Inflammatory macrophage (primary cell): ENCODE measurements around the gene KCNIP3.
"Not testable (repeated sequence)": the region's sequence is repeated elsewhere in the genome, so short reads cannot be mapped to it uniquely, and the experiment has no call there.

Source experiments
- DNase-seq, 2 donors: peaks; one replicate each; pipeline ENCODE4 v3.0.0-alpha.2; 2020 to 2022
- total RNA-seq, 18 experiments: gene quantifications; one replicate each; lab custom pipeline; 2026; ENCODE audit warnings: mixed read lengths in 6 of 18, inconsistent platforms in 2 of 18; lab: John Stamatoyannopoulos, UW

Gene KCNIP3
- 0 to 0.74 (median 0.16) reads per million in 18 experiments for total RNA-seq

DNA sequence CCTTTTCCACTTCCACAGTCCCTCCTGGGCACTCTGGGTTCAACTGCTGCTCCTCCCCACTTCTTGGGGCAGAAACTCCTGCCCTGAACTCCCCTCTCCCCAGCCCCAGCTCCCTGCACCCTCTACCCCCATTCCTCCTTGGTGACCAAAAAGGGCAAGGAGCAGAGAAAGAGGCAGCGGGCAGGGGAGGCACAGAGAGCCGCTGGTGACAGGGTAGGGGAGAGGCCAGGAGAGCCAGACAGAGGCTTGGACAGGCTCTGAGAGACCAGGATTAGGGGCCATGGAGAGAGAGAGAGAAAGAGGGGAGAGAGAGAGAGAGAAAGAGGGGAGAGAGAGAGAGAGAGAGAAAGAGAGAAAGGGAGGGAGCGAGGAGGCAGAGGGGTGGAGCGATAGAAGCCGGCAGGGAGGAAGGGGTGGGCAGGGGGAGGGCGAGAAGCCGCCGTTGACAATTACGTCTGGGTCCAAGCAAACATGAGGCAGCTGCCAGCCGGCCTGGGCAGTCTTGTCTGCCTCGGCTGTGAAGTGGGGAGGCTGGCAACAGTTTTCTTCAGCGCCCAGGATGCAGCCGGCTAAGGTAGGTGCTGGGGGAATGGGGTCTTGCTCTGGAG lies at the start of gene KCNIP3:
Gene KCNIP3, plus strand, starts transcription at position 468 of the 608 bp plus-strand sequence. Its CDS starts 92 bp downstream, at position 560.
- DNase-seq: no peak

DNA sequence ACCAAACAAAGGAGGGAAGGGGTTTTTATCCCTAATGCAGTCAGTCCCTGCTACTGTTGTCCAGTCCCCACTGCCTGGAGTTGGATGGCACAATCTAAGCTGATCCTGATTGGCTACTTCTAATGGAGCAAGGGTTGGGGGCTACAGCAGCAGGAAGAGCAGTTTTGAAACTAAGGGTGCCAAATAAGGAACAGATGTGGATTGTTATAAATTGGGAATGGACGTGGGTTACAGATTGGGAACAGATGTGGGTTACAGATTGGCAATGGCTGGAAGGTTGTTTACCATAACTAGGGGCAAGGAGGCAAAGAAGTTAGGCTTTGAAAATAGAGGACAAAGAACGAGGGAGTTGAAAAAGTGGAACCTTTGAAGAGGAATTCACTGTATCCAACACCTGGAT lies 38.9 kb upstream of the KCNIP3 start:
- DNase-seq: no peak

DNA sequence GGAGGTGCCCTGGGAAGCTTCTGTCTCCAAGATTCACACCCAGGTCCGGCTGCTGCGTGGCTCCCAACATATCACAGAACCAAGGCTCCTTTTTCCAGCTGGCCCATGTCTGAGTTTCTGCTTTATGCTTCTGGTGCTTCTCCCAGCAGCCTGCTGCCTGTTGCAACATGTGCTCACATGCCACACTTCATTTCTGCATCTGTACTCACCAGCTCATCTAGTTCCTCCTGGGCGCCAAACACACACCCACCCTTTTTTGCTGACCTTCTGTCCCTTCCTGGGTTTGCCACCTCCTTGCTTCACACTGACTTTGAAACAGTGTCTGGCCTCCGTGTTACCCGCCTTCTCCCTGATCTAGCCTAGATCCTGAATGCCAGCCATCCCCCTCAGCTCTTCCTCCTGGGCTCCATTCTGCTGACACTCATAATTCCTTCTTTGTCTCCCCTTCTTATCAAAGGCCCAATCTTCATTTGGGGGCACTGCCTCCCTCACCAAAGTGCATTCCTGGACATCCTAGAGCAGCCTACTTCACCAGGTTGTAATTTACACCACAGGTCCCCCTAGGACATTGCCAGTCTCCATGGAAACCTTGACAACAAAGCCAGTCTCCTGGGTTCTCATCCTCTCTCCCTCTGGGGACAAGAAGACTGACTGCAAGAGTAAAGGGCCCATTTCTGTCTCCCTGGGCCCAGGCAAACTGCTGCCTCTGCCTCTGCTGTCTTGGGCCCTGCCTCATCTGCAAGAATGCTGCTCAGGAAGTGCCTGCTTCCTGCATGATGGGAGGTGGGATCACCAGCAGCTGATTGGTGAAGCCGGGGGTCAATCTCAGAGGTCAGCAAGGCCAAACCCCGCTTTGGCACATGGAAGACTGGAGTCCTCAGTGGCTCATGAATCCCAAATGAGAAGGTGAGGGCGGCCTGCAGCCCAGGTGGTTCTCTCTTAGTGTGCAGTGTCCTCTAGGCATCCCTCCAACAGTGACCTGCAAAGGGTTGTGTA lies 36.8 kb upstream of the KCNIP3 start:
- DNase-seq: peak; percentile 94 to 96

DNA sequence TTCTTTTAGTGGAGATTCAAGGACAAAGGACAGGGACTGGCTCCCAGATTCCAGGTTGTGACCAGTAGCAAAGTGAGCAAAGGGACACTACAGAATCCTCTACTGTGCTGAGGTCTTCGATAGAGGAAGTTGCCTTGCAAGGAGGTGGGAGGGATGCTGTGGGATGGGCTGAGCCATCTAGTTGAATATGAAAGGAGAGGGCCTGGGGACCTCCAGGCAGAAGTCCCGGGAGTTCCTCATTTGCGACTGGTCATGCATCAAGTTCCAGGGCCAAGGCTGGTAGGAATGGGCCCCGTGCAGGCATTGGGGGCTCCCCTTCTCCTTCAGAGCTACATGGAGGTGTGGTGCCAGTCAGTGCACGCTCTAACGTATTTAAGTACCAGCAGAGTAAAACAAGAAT lies 35.5 kb upstream of the KCNIP3 start:
- peak; percentile 87 to 92 for DNase-seq

DNA sequence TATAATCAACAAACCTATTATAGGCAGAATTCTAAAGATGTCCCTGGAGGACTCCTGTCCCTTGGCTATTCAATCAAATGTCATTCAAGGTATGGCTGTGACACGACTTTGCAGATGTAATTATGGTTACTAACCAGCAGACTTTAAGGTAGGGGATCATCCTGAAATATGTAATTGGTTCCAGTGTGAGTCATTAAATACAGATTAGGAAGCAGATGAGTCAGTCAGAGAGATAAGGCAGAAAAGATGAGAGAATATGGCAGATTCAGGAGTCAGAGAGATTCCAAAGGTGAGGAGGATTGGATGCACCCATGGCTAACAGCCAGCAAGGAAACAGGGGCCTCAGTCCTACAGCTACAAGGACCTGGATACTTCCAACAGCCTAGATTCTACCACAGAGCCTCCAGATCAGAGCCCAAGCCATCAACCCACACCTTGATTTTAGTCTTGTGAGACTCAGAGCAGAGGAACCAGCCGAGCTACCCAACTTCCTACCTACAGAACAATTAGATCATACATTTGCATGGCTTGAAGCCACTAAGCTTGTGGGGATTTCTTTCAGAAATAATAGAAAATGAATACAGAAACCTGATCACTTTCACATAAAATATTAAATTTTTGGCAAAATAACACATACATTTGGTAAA lies 34.1 kb upstream of the KCNIP3 start:
- peak in 1 of 2 donors; percentile 41 for DNase-seq

DNA sequence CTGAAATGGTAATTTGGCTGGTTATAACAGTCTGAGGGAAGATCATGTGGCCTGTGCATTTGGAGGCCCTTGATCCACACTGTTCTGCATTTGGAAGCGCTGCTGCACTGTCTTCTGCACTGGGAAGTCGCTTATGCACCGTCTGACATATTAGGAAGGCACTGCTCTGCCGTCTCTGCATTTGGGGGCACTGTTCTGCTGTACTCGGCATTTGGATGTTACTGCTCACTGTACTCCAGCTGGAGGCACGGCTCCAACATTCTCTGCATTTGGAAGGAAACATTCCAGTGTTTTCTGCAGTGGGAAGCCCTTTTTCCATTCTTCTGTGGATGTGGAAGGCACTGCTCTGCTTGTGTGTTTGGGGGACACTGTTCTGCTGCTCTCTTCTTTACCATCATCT lies 32.5 kb upstream of the KCNIP3 start:
- DNase-seq: no peak

DNA sequence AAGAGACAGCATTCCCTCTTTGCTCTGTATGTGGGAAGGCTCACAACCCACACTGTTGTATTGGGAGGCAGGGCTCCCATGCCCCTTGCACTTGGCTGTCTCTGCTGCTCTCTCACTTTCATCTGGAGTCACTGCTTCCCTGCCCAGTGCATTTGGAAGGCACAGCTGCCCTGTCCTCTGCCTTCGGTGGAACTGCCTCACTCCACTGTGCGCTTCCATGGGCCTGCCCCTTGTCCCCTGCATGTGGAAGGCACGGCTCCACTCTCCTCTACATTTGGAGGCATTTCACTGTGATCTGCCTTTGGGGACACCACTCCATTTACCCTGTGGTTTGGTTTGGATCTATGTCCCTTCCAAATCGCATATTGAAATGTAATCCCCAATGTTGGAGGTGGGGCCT lies 32.0 kb upstream of the KCNIP3 start:
- no peak for DNase-seq

DNA sequence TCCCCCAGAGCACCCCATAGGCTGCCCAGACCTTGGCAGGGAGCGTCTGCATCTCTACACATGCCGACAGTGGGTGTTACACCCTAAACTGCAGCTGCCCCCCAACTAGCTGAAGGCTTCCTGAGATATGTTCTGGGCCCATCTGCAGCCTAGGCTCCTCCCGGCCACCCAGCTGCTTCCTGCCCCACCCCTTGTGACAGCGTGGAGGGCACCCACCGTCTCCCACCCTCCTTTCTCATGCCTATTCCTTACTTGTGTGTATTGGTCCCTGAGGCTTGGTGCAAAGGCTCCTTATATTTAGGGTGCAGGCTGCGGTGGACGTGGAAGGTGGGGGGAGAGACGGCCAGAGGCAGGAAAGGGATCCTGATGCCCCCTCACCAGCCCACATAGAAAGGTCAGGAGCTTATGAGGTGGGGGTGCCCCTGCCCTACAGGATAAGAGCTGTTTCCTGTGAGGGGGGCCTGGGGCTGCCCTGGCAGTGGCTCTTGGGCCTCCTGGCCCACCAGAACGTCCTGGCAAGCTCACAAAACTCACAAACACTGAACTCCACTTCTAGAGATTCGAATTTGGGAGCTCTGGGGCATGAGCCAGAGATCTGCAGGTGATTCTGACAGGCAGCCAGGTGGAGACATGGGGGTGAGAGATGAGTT lies 30.2 kb upstream of the KCNIP3 start:
- no peak for DNase-seq

DNA sequence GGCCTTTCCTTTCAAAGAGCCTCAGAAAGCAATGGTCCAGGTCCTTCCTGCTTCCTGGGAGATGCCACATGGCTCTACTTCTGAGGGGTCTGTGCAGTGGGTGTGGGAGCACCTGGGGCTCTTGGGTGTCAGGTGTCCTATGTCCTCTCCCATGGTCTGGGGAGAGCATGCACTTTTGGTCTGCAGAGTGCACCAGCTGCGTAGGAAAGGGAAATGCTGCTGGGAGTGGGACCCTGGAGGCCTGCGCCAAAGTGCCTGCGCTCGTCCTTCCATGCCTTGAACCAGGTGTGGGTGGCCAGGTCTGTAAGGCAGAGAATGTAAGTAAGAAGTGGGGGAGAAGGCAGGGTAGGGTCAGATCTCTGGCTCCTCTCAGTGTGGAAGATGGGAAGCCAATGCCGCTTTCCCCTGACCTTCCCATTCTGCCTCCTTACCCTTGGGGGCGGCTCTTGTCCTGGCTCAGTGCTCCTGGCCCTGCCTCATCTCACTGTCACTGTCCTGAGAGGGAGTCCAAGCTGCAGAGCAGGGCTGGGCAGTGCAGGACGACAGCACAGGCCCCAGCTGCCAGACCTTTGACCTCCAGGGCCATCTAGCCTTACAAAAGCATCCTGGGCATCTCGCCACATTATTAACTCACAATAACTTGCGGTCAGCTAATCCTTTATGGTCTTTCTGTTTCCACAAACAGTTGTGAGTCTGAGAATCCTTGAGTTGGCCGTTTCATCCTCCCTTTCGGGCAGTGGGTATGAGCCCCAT lies 29.5 kb upstream of the KCNIP3 start:
- no peak for DNase-seq

DNA sequence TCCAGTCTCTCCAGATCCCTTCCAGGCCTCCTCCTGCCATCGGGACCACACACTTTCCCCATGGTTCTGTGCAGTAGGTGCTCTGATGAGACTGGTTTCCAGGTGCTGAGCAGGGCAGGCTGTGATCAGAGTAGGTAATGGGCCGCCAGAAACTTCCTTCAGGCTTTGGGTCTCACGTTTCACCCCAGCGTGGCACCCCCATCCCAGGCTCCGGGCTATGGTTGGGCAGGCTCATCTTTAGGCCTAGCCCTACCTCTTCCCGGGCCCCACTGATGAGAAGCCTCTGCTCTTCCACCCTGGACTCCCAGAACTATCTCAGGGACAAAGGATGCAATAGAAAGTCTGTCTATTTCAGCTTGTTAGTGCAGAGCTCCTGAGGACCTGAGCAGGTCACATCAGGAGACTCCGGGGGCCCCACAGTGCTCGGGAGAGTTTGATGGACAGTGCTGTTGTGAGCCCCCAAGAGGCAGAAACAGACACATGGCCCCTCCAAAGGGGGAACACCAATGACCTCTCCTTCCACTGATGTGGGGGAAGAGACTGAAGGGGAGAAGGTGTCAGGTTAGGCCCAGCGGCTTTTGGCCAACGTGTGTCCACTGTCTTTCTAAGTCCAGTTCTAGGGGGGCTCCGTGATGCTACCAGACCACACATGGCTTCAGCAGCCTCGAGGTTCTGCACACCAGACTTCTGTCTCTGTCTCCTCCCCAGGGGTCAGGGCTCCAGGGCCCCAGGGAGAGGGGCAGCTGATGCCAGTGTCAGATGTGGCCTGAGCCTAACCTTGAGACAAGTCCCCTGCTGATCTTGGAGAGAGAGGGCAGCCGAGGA lies 28.7 kb upstream of the KCNIP3 start:
- DNase-seq: no peak

DNA sequence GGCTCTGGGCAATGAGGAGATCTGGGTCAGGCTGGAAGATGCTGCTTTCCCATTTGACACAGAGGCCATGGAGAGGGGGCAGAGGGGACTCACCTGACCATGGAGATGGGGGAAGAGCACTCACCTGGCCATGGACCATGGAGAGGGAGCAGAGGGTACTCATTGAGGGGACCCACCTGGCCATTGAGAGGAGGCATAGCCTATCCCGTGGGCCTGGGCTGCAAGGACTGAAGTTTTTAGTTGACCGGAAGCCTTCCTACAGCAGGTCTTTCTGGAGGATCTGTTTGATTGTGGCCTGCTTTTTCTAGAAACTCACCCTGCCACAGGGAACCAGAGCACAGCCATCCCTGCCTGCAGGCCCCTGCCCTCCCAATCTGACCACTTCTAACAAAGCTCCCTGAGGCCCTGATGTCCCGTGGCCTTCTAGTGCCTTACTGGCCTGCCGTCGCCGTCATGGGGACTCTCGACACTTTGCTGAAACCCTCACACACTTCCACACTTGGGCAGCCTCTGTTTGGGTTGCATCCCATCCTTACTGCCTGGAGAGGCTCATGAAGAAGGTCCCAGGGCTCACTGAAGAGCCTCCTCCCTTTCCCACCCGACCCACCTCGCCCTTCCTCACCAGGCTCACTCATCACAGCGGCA lies 28.0 kb upstream of the KCNIP3 start:
- no peak for DNase-seq

DNA sequence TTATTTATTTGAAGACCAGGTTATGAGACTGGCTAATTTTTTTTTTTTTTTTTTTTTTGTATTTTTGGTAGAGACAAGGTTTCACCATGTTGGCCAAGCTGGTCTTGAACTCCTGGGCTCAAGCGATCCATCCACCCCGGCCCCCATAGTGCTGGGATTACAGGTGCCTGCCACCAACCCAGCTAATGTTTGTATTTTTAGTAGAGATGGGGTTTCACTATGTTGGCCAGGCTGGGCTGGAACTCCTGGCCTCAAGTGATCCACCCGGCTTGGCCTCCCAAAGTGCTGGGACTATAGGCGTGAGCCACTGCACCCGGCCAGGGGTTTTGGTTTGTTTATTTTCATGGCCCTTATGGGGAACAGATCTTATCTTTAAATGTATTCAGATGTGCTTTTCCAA lies 27.4 kb upstream of the KCNIP3 start:
- not testable (repeated sequence) for DNase-seq

DNA sequence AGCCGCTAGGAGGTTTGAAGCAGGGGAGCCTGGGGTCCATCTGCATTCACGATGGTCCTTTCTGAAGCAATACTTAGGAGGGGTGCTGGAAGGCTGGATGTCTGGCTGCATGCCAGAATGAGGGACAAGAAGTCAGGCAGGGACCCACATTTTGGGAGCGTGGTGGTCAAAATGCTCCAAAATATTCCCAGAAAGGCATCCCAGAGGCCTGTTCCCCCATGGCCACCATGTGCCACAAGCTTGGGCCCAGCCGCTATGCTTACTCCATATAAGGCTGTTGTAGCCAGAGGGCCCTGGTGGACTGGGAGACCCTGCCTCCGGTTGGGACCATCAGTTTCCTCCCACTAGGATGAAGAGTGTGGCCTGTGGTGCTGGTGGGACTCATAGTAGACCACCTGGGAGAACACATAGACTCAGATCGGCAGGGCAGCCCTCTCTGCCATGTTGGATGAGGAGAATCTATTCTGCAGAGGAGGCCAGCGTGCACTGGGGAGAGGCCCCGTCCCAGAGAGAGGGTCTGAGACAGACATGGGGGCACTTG lies 26.5 kb upstream of the KCNIP3 start:
- no peak for DNase-seq

DNA sequence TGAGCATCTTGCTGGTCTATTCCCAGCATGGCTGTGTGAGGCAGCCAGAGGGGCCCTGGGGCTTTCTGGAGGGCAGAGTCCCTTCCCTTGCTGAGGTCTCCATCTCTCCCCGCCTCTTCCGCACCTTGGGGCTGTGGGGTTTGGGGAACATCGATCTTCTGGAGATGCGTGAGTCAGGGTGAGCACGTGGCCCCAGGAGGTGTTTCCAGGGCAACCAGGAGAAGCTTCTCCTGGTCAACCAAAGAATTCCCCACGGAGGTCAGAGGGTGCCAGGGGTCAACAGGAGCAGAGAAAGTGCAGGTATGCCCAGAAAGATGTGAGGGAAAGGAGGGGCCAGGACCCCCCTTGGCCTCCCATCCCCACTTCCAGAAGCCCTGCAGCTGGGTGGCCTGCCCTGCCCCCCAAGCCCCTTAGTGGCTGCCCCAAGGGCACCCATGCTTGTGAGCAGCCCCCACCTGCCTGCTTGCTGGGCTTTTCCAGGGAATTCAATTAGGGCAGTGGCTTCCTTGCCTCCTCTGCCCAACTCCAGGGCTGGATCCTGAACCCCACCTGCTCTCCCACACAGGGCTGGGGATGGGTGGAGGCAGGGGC lies 25.7 kb upstream of the KCNIP3 start:
- DNase-seq: no peak

DNA sequence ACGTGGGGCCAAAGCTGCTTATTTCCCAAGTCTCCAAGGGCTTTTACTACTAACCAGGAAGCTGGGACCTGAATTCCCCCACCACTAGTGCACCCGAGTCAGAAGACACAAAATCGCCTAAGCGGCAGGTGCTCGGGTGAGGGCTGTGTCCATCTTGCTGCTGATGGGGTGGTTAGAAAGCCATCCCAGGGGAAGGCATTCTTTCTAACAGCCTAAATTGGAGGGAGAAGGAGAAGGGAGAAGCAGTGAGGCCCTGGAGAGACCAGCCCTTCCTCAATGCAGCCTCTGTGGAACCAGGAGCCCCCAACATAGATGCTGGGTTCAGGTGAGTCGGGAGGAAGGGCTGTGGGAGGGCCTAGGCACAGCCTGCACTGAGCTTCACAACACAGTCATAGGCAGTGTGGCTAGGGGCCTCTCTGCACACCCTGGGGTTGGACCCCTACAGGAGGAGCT lies 24.8 kb upstream of the KCNIP3 start:
- no peak for DNase-seq

DNA sequence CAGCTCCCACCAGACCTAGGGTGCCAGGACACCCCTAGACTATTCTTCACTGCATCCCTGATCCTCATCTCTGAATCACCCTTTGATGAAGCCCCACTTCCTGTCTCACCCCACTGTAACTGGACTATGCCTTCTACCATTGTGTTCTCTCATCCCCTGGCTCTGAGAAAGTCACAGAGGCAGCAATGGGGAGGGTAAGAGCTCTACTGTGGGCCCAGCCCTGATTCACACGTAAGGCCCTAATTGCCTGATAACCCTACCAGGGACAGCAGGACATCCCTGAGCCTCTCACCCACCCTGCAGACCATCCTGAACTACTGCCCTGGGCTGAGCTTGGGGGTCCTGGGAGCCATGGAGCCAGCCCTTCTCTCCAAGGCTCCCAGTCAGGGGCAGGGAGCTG lies 24.4 kb upstream of the KCNIP3 start:
- no peak for DNase-seq

DNA sequence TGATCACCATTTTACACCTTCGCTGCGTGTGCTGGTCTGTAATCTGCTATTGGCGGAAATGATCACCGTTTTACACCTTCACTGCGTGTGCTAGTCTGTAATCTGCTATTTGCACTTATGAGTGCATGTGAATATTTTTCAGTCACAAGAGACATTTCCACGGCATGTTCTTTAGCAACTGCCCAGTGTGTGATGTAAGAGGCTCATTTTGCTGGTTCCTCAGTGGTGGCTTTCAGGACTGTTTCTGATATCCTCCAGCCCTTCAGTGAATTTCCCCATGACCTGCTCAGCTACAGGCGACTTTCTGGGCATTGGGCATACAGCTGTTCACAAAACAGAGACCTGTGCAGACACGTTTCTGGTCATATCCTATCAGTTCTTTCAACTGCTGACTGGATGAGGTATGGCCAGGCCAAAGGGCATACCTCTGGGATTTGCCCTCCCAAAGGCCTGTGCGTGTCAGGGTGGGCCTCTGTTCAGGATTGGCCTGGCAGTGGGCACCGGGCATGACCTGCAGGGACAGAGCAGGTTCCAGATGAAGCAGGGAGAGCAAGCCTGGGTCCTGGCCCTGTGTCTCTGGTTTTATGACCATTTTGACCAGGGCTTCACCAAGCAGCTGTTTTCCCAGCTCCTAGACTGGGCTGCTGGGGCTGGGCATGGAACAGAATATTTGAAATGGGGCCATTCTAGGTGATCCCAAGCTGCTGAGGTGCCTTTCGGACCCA lies 23.4 kb upstream of the KCNIP3 start:
- DNase-seq: peak; percentile 75 to 78

DNA sequence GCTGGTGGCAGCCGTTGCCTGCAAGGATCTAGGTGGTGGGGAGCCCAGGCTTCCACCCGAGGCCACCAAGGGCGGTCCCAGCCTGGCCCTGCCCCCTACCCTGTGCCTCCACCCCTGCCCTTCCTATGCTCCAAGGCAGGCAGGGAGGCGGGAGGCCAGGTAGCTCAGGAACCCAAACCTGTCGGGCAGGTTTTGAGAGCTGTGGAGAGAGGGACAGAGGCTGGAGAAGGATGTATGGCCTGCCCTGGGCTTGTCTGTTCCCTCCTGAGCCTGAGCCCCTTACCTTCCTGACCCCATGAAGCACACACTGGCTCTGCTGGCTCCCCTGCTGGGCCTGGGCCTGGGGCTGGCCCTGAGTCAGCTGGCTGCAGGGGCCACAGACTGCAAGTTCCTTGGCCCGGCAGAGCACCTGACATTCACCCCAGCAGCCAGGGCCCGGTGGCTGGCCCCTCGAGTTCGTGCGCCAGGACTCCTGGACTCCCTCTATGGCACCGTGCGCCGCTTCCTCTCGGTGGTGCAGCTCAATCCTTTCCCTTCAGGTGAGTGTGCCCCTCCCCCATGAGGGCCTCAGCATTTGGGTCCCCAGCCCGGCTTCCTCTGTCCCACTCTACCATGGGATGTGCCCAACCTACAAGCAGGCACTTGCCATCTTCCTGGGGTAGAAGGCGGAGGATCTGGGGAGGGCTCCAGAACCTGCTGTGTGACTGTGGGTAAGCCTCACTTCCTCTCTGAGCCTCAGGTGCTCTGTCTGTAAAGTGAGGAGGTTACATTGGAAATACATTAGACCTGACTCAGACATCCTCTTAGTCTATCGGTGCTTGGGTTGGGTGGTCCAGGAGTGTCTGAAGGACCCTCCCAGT lies 22.6 kb upstream of the KCNIP3 start, which contains the start of gene PROM2:
Gene PROM2, plus strand, starts transcription at position 159 of the 860 bp plus-strand sequence. Its CDS starts 137 bp downstream, at position 296.
- DNase-seq: no peak
